ENCODE measurements around the gene LHX3.

The LHX3 gene

GRCh38 chr9:136226680-136227407, 21.9 kb upstream of the LHX3 start:
- DNase-seq: no peak

GRCh38 chr9:136225748-136226679, 21.1 kb upstream of the LHX3 start:
- DNase-seq: peak; percentile 33

GRCh38 chr9:136225366-136225747, 20.4 kb upstream of the LHX3 start:
- DNase-seq: no peak

- DNase-seq: no peak
Measured at GRCh38 chr9:136223871-136224640, 19.1 kb upstream of the LHX3 start.

- no peak for DNase-seq
Measured at GRCh38 chr9:136222906-136223285, 18.0 kb upstream of the LHX3 start.

- DNase-seq: no peak
Measured at GRCh38 chr9:136222166-136222905, 17.4 kb upstream of the LHX3 start.

GRCh38 chr9:136220017-136220729, 15.2 kb upstream of the LHX3 start:
- DNase-seq: peak; percentile 16

- DNase-seq: peak; percentile 58
Measured at GRCh38 chr9:136219276-136219675, 14.3 kb upstream of the LHX3 start.

- no peak for DNase-seq
Measured at GRCh38 chr9:136218673-136219072, 13.7 kb upstream of the LHX3 start.

GRCh38 chr9:136218271-136218670, 13.3 kb upstream of the LHX3 start:
- DNase-seq: no peak

- no peak for DNase-seq
Measured at GRCh38 chr9:136216541-136217244, 11.8 kb upstream of the LHX3 start.

GRCh38 chr9:136213733-136214132, 8.8 kb upstream of the LHX3 start:
- DNase-seq: no peak

- no peak for DNase-seq
Measured at GRCh38 chr9:136212345-136212950, 7.5 kb upstream of the LHX3 start.

GRCh38 chr9:136211441-136212344, 6.8 kb upstream of the LHX3 start:
- DNase-seq: no peak

- no peak for DNase-seq
Measured at GRCh38 chr9:136211006-136211405, 6.1 kb upstream of the LHX3 start.

GRCh38 chr9:136210276-136210675, 5.3 kb upstream of the LHX3 start:
- no peak for DNase-seq

GRCh38 chr9:136209786-136210185, 4.9 kb upstream of the LHX3 start:
- no peak for DNase-seq

- DNase-seq: no peak
Measured at GRCh38 chr9:136209232-136209631, 4.3 kb upstream of the LHX3 start.

- DNase-seq: no peak
Measured at GRCh38 chr9:136208675-136209074, 3.7 kb upstream of the LHX3 start.

All from fibroblast of skin of abdomen (primary cell).